Suprapubic skin (tissue), 4 donors: ENCODE measurements around the gene HOXD12. TPM values are rescaled to one million over a fixed set of nuclear protein-coding genes. Genes with fewer than 3 reads are reported as not detected.

Source experiments
- DNase-seq, 2 donors: peaks; one replicate each; pipeline ENCODE4 v3.0.0-alpha.2; 2019; ENCODE audit warnings: low spot score in 2 of 2
- H3K27ac ChIP-seq: fragments of 200-600 bp; sonication (generic); one replicate; pipeline ENCODE4 v1.5.1; 2019
- H3K27me3 ChIP-seq: fragments of 200-600 bp; sonication (generic); one replicate; pipeline ENCODE4 v1.5.1; 2019
- H3K36me3 ChIP-seq: fragments of 200-600 bp; sonication (generic); one replicate; pipeline ENCODE4 v1.5.1; 2019
- H3K4me1 ChIP-seq: fragments of 200-600 bp; sonication (generic); one replicate; pipeline ENCODE4 v1.5.1; 2019
- H3K4me3 ChIP-seq: fragments of 200-600 bp; sonication (generic); one replicate; pipeline ENCODE4 v1.5.1; 2019; ENCODE audit warnings: mild to moderate bottlenecking
- H3K9me3 ChIP-seq: fragments of 200-600 bp; sonication (generic); one replicate; pipeline ENCODE4 v1.5.1; 2019
- EP300 ChIP-seq: sonication (generic); formaldehyde crosslinking; IDR thresholded peaks from one replicate; pipeline ENCODE4 v1.6.1; 2017; ENCODE audit warnings: antibody characterized with exemption
- POLR2A ChIP-seq, 2 donors: fragments of 450-650 bp; IDR thresholded peaks; one replicate each; pipeline ENCODE4 v1.6.1; 2017; ENCODE audit warnings: antibody characterized with exemption in 2 of 2, mild to moderate bottlenecking in 2 of 2, moderate library complexity in 2 of 2
- POLR2AphosphoS5 ChIP-seq, 3 donors: sonication (generic); formaldehyde crosslinking; IDR thresholded peaks; one replicate each; pipeline ENCODE4 v1.6.1; 2017; ENCODE audit warnings: antibody characterized with exemption in 3 of 3
- WGBS: methylation state at CpG from one replicate; pipeline ENCODE4 v1.1.5; 2018; 5-methylcytosine and 5-hydroxymethylcytosine counted together
- total RNA-seq, 4 donors: library from RNA; depleted of rRNA; stranded (reverse); fragments of >200 nt; gene quantifications; one replicate each; pipeline ENCODE4 v1.1.0, GENCODE V29; 2016
- TF ChIP-seq, protein P1 (sequence below), 2 donors: fragments of 200-600 bp in 1 of 2; fragments of 450-650 bp in 1 of 2; sonication (generic) in 1 of 2; IDR thresholded peaks; one replicate each; pipeline ENCODE4 v1.5.1; 2016 to 2019; ENCODE audit warnings: antibody characterized with exemption in 2 of 2, mild to moderate bottlenecking in 1 of 2, moderate library complexity in 1 of 2

The HOXD12 gene
- total RNA-seq, 4 donors from 2014 or later, result not detected

- peaks cover 82% of the 10 kb centered on the region for H3K27me3 ChIP-seq
- TF ChIP-seq POLR2AphosphoS5 (IDR thresholded peaks at IDR 0.05) (peak in 1 of 3 donors; percentile 21), EP300 (no peak), POLR2A (IDR thresholded peaks at IDR 0.05) (no peak)
- TF ChIP-seq, protein P1, sequence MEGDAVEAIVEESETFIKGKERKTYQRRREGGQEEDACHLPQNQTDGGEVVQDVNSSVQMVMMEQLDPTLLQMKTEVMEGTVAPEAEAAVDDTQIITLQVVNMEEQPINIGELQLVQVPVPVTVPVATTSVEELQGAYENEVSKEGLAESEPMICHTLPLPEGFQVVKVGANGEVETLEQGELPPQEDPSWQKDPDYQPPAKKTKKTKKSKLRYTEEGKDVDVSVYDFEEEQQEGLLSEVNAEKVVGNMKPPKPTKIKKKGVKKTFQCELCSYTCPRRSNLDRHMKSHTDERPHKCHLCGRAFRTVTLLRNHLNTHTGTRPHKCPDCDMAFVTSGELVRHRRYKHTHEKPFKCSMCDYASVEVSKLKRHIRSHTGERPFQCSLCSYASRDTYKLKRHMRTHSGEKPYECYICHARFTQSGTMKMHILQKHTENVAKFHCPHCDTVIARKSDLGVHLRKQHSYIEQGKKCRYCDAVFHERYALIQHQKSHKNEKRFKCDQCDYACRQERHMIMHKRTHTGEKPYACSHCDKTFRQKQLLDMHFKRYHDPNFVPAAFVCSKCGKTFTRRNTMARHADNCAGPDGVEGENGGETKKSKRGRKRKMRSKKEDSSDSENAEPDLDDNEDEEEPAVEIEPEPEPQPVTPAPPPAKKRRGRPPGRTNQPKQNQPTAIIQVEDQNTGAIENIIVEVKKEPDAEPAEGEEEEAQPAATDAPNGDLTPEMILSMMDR (IDR thresholded peaks at IDR 0.05), result peak; percentile 73 to 92
- H3K9me3 ChIP-seq, result no peaks in the 10 kb centered on the region
- peak overlapping the region; percentile 78 for H3K27ac ChIP-seq
- peaks cover 39% of the 10 kb centered on the region for H3K4me1 ChIP-seq
- peak overlapping the region; percentile 61 for H3K4me3 ChIP-seq
- H3K36me3 ChIP-seq, result no peaks in the 10 kb centered on the region
- 22% methylated on average over 13 of the region's 48 CpGs for WGBS
- DNase-seq, result peak; percentile 84 to 86
Measured at GRCh38 chr2:176140513-176141317, 41.1 kb downstream of the HOXD12 start.

GRCh38 chr2:176142281-176142680 is 42.7 kb downstream of the HOXD12 start:
- H3K27ac ChIP-seq, result no peak overlapping the region
- 94% methylated on average over 2 of the region's 2 CpGs for WGBS
- H3K36me3 ChIP-seq, result no peaks in the 10 kb centered on the region
- no peaks in the 10 kb centered on the region for H3K9me3 ChIP-seq
- H3K4me3 ChIP-seq, result no peak overlapping the region
- DNase-seq, result no peak
- H3K4me1 ChIP-seq, result peaks cover 30% of the 10 kb centered on the region
- peaks cover 79% of the 10 kb centered on the region for H3K27me3 ChIP-seq
- TF ChIP-seq, protein P1 (IDR thresholded peaks at IDR 0.05), result no peak
- TF ChIP-seq POLR2AphosphoS5 (IDR thresholded peaks at IDR 0.05) (no peak), EP300 (no peak), POLR2A (IDR thresholded peaks at IDR 0.05) (no peak)

DNA sequence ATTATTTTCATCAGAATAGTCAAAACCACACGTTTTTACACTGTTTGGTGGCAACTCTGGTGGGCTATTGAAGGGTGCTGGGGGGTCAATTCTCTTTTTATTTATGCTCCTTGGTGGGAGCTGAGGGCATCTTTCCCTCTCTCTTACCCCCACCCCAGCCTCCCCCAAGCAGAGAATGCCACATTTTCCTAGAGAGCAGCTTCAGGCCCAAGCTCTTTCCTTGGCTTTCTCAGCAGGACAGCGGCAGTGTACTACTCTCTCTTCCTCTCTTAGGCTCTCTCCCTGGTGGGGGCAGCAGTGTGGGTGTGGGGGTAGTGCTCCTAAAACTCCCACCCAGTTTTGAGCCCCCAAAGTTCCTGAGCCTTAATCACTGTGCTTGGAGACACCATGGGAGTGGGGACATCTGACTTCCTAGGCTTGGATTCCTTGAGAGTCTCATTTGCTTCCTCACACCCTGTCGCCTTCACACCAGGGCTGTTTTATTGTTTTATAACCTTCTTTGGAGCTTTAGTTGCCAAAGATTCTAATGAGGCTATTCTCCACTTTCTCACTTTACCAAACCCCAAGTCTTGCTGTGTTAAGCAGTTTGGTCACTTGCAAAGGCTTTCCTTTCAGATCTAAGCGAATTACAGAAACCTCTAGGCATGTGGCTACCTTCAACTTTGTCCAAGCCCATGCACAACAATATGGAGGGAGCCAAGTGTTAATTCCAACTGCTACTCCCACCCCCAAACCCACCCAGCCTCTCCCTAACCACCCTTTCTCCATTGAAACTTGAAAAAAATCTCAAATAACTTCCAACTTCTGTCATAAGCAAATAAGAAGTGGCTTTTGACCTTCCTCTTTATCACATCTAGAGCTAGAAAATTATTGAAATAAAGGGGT is 45.7 kb downstream of the HOXD12 start:
- H3K36me3 ChIP-seq, result no peaks in the 10 kb centered on the region
- H3K4me1 ChIP-seq, result peaks cover 8% of the 10 kb centered on the region
- H3K9me3 ChIP-seq, result no peaks in the 10 kb centered on the region
- H3K27ac ChIP-seq, result no peak overlapping the region
- no peak for DNase-seq
- no peak for TF ChIP-seq POLR2AphosphoS5 (IDR thresholded peaks at IDR 0.05)
- TF ChIP-seq POLR2A (IDR thresholded peaks at IDR 0.05), result no peak
- TF ChIP-seq EP300, result no peak
- TF ChIP-seq, protein P1 (IDR thresholded peaks at IDR 0.05), result no peak
- no peak overlapping the region for H3K4me3 ChIP-seq
- H3K27me3 ChIP-seq, result peaks cover 78% of the 10 kb centered on the region
- WGBS, result 76% methylated on average over 4 of the region's 4 CpGs

GRCh38 chr2:176146101-176146500 is 46.5 kb downstream of the HOXD12 start:
- TF ChIP-seq, protein P1 (IDR thresholded peaks at IDR 0.05), result no peak
- TF ChIP-seq POLR2AphosphoS5 (IDR thresholded peaks at IDR 0.05) (no peak), EP300 (no peak), POLR2A (IDR thresholded peaks at IDR 0.05) (no peak)
- WGBS, result 41% methylated on average over 6 of the region's 6 CpGs
- no peak for DNase-seq

GRCh38 chr2:176146645-176147044 is 47.0 kb downstream of the HOXD12 start:
- Histone ChIP-seq H3K36me3 (no peaks in the 10 kb centered on the region), H3K27me3 (peaks cover 83% of the 10 kb centered on the region), H3K4me3 (no peak overlapping the region), H3K27ac (no peak overlapping the region), H3K9me3 (no peaks in the 10 kb centered on the region), H3K4me1 (peaks cover under 1% of the 10 kb centered on the region)
- TF ChIP-seq, protein P1 (IDR thresholded peaks at IDR 0.05), result no peak
- TF ChIP-seq POLR2AphosphoS5 (IDR thresholded peaks at IDR 0.05) (no peak), POLR2A (IDR thresholded peaks at IDR 0.05) (no peak), EP300 (no peak)
- DNase-seq, result no peak

More at GRCh38 chr2:176146101-176146500, 46.5 kb downstream of the HOXD12 start:
- H3K4me1 ChIP-seq, result peaks cover under 1% of the 10 kb centered on the region
- H3K27ac ChIP-seq, result no peak overlapping the region
- no peaks in the 10 kb centered on the region for H3K9me3 ChIP-seq
- H3K27me3 ChIP-seq, result peaks cover 78% of the 10 kb centered on the region
- no peak overlapping the region for H3K4me3 ChIP-seq
- H3K36me3 ChIP-seq, result no peaks in the 10 kb centered on the region
